PC-3 (cell line): Measurements from ENCODE around the gene CHKA.

ENCODE experiments used
- EZH2phosphoT487 ChIP-seq: fragments of 300-600 bp; sonication (generic); IDR thresholded peaks from 2 replicates; pipeline ENCODE4 v1.6.1; 2018; ENCODE audit warnings: mild to moderate bottlenecking, antibody characterized with exemption, low read length, borderline replicate concordance
- TF ChIP-seq, protein P1 (sequence below): fragments of 300-600 bp; sonication (generic); conservative IDR thresholded peaks from 2 replicates; pipeline ENCODE4 v1.5.1; 2017; ENCODE audit warnings: antibody characterized with exemption, low read depth, mild to moderate bottlenecking, low read length

DNA sequence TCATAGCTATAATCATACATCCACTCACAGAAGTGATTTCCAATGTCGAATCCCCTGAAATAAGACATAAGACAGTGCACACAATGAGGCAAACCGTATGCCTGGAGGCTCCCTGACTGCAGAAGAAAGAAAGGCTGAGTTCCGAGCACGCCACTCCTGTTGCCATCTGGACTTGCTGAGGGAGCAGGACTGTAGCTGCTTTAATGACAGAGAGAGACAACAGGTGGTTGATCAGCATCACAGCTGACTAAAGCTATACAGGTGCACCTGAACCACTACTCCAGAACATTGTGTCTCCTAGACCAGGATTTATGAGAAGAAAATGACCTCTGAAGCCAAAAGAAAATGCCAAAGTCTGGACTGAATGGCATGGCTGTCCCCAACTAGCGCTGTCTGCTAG is 55.3 kb downstream of the CHKA start:
- TF ChIP-seq, protein P1, sequence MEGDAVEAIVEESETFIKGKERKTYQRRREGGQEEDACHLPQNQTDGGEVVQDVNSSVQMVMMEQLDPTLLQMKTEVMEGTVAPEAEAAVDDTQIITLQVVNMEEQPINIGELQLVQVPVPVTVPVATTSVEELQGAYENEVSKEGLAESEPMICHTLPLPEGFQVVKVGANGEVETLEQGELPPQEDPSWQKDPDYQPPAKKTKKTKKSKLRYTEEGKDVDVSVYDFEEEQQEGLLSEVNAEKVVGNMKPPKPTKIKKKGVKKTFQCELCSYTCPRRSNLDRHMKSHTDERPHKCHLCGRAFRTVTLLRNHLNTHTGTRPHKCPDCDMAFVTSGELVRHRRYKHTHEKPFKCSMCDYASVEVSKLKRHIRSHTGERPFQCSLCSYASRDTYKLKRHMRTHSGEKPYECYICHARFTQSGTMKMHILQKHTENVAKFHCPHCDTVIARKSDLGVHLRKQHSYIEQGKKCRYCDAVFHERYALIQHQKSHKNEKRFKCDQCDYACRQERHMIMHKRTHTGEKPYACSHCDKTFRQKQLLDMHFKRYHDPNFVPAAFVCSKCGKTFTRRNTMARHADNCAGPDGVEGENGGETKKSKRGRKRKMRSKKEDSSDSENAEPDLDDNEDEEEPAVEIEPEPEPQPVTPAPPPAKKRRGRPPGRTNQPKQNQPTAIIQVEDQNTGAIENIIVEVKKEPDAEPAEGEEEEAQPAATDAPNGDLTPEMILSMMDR = no peak
- no peak for TF ChIP-seq EZH2phosphoT487
